Superior temporal gyrus (tissue), 1 donor: Measurements from ENCODE around the gene NDE1.
"Not testable (repeated sequence)": the region's sequence is repeated elsewhere in the genome, so short reads cannot be mapped to it uniquely, and the experiment has no call there.

Source experiments
- DNase-seq: peaks from one replicate; pipeline ENCODE4 v3.0.0-alpha.2; 2016; ENCODE audit errors: extremely low spot score

The NDE1 gene

GRCh38 chr16:15650698-15651171, 690 bp downstream of the NDE1 start:
- DNase-seq, result no peak

DNA sequence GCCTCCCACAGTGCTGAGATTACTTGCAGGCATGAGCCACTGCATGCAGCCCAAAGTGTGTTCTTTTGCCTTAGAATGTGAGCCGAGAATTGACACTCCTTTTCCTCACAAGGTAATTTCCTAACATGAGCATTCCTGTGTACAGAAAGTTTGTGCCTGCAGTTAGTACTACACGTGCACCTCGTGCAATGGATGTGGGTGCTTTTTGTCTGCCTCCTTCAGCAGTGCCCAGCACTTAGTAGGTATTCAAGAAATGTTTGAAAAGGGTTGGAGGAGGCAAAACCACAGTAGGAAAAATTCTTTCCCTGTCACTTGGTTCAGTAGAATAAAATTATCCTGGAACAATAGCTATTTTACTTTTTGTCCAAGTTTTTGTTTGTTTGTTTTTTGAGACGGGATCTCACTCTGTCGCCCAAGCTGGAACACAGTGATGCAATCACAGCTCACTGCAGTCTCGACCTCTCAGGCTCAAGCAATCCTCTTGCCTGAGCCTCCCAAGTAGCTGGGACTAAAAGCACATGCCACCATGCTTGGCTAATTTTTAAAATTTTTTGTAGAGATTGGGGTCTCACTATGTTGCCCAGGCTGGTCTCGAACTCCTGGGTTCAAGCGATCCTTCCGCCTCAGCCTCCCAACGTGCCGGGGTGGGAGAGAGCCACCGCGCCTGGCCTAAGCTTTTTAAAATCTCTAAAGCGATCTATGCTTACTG, 2.4 kb downstream of the NDE1 start:
- peak; percentile 13 for DNase-seq

GRCh38 chr16:15653227-15653626, 3.2 kb downstream of the NDE1 start:
- peak; percentile 62 for DNase-seq

DNA sequence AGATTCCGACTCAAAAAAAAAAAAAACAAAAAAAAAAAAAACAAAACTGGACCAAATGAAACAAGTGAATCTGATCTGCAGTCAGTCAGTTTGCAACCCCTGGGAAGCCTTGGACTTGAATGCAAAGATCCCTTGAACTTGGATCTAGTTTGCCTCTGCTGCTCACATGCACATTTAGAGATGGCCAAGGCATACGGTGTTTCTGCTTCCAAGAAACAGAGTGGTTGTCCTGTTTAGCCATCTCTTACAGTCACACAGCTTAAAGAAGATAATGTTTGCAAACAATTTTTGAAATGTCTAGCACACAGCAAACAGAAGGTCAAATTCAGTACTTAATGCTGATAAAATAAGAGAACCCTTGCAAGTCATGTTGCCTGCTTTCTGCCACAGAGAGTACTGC, 4.5 kb downstream of the NDE1 start:
- no peak for DNase-seq

- not testable (repeated sequence) for DNase-seq
Measured at GRCh38 chr16:15655561-15655960, 5.5 kb downstream of the NDE1 start.

- no peak for DNase-seq
Measured at GRCh38 chr16:15658149-15658548, 8.1 kb downstream of the NDE1 start.

DNA sequence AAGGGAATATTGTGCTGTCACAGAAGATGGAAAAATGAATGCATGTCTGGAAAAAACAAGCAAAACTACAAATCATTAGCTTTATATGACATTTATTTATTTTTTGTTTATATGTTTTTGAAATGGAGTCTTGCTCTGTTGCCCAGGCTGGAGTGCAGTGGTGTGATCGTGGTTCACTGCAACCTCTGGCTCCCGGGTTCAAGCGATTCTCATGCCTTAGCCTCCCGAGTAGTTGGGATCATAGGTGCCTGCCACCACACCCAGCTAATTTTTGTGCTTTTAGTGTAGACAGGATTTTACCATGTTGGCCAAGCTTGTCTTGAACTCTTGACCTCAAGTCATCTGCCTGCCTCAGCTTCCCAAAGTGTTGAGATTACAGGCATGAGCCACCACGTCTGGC, 8.5 kb downstream of the NDE1 start:
- no peak for DNase-seq

- DNase-seq, result no peak
Measured at GRCh38 chr16:15660203-15660601, 10.2 kb downstream of the NDE1 start.

DNA sequence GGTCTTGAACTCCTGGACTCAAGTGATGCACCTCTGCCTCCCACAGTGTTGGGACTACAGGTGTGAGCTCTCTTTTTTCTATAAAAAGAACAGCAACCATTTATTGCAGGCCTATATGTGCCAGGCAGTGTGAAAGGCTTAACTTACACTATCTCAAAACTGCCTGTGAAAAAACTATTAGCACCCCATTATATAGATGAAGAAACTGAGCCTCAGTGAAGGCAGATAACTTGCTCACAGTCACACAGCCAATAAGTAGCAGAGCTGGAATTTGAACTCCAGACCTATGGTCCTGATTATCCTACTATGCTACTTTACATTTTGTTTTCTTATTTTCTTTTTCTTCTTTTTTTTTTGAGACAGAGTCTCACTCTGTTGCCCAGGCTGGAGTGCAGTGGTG, 15.1 kb downstream of the NDE1 start:
- DNase-seq, result no peak

GRCh38 chr16:15667091-15667742, 17.2 kb downstream of the NDE1 start:
- no peak for DNase-seq

DNA sequence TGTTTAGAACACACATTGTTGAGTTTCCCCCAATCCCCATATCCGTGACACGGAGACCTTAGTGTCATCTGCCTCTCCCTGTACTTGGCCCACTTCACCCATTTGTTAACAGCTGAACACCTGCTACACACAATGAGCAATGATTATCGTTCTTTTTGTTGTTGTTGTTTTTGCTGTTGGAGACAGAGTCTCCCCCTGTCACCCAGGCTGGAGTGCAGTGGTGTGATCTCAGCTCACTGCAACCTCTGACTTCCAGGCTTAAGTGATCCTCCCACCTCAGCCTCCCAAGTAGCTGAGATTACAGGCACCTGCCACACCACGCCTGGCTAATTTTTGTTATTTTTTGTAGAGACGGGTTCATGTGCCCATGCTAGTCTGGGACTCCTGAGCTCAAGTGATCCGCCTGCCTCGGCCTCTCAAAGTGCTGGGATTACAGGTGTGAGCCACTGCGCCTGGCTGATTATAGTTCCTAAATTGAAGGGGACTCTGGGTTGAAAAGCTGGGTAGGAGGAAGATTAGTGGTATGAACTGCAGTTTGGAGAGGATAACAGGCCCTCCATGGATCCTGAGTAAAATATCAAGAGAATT, 21.6 kb downstream of the NDE1 start:
- no peak for DNase-seq

GRCh38 chr16:15672127-15672513, 22.1 kb downstream of the NDE1 start:
- DNase-seq, result not testable (repeated sequence)

- DNase-seq, result peak; percentile 98
Measured at GRCh38 chr16:15672514-15673167, 22.6 kb downstream of the NDE1 start.

DNA sequence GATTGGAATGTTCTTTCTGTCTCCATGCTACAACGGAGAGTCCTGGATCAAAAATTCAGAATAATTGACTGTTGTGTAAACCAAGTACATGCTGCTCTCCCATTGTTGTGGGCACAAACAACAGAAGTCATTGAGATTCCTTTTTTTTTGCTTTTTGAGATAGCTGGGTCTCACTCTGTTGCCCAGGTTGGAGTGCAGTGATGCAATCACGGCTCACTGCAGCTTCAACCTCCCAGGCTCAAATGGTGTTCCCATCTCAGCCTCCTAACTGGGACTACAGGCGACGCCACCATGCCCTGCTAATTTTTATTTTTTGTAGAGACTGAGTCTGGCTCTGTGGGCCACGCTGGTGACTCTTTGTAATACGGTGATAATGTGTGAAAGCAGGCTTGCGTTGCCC, 24.5 kb downstream of the NDE1 start:
- DNase-seq, result peak; percentile 77

- DNase-seq, result no peak
Measured at GRCh38 chr16:15676506-15676905, 26.5 kb downstream of the NDE1 start.

GRCh38 chr16:15677447-15677846, 27.4 kb downstream of the NDE1 start:
- no peak for DNase-seq

GRCh38 chr16:15682105-15682570, 32.1 kb downstream of the NDE1 start:
- DNase-seq, result peak; percentile 79

DNA sequence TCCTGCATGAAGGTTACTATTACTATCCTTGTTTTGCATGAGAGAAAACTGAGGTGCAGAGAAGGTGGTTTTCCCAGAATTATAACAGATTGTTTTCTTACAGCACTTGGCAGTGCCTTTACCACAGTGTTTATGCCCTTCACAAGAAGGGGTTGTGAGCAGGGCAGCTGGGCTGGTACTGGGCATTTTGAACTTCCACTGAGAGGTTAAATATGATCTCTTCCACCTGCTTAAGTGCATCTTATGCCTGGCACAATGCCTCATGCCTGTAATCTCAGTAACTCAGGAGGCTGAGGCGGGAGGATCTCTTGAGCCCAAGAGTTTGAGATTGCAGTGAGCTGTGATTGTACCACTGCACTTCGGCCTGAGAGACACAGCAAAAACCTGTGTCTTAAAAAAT, 36.2 kb downstream of the NDE1 start:
- no peak for DNase-seq

- no peak for DNase-seq
Measured at GRCh38 chr16:15689290-15689689, 39.2 kb downstream of the NDE1 start.

GRCh38 chr16:15690296-15690695, 40.3 kb downstream of the NDE1 start:
- no peak for DNase-seq

DNA sequence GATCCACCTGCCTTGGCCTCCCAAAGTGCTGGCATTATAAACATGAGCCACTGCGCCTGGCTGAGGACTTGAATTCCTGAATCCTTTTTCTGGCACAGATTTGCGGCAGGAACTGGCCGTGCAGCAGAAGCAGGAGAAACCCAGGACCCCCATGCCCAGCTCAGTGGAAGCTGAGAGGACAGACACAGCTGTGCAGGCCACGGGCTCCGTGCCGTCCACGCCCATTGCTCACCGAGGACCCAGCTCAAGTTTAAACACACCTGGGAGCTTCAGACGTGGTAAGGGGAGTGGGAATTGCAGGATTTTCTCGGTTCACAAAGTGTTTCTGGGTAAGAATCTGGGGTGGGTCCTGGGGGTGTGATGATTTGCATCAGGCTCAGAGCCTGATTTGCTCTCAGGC, 41.0 kb downstream of the NDE1 start:
- no peak for DNase-seq

GRCh38 chr16:15692508-15692907, 42.5 kb downstream of the NDE1 start:
- DNase-seq, result not testable (repeated sequence)
